Activated T-helper 1 cell treated with anti-CD3 and anti-CD28 coated beads, Interleukin-2, amount 50 U/mL, for 16 hours (primary cell): ENCODE measurements around the gene S100P.
"Not testable (repeated sequence)": the region's sequence is repeated elsewhere in the genome, so short reads cannot be mapped to it uniquely, and the experiment has no call there.

Experiments
- DNase-seq, 2 donors: peaks; one replicate each; pipeline ENCODE4 v3.0.0-alpha.2; 2020; ENCODE audit warnings: low read depth in 1 of 2, low spot score in 1 of 2

S100P gene

DNA sequence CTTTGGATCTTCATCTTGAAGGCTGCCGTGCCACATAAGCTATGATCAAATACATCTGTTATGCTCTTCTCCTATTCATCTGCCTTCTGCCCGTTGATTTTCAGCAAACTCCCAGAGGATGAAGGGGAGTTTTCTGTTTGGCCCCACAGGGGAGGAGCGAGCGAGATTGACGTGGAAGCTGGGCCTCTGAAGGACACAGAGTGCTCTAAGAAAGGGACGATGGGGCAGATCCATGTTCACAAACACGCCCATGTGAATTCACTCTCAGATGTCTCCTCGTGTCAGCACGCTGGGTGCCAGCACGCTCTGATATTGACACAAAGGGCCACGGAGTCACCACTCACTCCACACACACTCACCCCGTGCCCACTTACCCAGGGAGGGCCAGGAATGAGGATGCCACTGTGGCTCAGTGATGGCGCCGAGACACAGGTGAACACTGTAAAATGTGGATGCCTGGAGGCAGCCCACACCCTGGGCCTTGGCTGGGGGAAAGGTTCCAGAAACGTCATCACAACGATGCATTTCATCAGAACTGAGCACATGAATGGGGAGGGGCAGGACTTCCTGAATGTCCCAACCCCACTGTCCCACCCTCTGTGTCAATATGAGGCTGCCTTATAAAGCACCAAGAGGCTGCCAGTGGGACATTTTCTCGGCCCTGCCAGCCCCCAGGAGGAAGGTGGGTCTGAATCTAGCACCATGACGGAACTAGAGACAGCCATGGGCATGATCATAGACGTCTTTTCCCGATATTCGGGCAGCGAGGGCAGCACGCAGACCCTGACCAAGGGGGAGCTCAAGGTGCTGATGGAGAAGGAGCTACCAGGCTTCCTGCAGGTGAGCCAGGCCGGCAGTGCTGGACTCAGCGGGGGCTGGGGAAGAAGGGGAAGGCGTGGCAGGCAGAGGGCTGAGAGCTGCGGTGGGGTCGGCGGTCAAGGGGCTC is at the start of gene S100P:
S100P (plus strand) TSS at position 648 of the 946 bp plus-strand sequence; CDS start at position 703, 55 bp downstream.
- DNase-seq: no peak

DNA sequence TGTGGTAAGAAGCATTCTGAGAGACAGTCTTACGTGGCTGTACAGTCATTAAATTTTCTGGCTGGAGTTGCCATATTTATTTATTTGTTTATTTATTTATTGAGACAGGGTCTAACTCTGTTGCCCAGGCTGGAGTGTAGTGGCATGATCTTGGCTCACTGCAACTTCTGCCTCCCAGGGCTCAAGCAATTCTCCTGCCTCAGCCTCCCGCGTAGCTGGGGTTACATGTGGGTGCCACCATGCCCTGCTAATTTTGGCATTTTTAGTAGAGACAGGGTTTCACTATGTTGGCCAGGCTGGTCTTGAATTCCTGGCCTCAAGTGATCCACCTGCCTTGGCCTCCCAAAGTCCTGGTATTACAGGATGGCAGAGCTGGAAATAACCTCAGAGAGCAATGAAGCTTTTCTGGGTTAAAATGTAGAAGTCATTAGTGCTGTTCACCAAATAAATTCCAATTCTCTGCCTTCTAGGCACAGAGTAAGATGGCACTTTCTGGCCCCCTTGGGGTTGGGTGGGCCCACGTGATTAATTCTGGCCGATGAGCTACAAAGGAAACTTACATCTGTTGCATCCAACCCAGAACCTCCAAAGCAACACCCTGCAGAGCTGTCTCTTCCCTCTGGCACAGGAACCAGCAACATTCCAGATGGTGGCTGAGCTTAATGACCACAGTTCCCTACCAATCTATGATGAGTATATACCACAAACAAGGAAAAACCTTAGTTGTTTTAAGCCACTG is 48.7 kb upstream of the S100P start:
- no peak for DNase-seq

DNA sequence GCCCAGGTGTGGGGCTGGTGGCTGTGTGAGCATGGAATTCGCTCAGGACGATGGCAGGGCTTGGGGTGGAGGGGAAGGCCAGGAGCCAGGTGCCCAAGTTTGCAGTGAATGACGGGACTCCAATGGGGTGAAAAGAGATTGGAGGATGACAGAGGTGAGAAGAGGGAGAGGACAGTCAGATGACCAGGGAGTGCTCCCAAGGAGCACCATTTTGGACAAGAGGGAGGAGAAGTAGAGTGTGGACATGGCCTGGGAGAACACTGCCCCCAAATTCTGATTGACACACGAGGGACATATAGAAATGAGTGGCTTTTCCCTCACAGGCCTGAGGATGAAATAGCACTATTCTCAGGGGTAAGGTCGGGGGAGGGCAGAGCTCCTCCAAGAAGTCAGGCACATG is 46.5 kb upstream of the S100P start:
- no peak for DNase-seq

DNA sequence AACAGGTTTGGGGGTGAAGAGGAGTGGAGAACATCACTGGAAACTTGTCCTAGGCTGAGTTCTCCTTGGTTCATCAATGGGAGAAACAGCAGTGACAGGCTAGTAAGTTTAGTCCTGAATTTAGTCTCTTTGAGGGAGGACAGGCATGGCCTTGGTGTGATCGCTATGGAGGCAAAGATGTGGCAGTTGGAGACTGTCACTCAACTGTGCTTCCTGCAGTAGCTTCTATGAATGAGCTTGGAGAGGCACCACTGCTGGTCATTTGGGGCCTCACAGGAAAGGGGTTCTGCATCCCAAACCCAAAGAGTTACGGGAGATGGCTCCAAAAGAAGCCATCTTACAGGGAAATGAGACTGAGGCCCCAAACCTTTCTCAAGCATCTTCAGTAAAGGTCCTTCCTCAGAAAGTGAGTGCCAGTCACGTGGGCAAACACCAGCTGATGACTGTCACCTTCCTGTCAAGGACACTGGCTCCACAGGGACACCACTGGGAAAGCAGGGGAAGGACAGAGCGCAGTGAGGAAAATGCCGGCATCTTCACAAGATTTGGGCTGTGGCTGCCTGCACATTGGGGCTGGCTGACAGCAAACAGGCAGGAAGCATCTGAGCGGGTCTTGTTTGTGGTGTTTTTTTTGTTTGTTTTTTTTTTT is 46.0 kb upstream of the S100P start:
- no peak for DNase-seq

DNA sequence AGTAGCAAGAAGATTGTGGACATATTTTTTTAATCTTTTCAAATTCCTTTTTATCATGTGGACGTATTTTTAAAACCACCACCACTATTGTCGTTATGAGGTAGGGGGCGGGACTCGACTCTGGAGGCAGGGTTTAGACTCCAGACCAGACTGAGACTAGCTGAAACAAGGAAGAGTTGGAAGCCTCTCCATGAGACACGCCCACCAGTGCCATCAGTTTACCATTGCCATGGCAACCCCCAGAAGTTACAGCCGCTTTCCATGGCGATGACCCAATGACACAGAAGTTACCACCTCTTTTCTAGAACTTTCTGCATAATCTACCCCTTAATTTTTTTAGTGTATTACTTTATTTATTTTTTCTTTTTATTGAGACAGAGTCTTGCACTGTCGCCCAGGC is 44.5 kb upstream of the S100P start:
- DNase-seq: no peak

DNA sequence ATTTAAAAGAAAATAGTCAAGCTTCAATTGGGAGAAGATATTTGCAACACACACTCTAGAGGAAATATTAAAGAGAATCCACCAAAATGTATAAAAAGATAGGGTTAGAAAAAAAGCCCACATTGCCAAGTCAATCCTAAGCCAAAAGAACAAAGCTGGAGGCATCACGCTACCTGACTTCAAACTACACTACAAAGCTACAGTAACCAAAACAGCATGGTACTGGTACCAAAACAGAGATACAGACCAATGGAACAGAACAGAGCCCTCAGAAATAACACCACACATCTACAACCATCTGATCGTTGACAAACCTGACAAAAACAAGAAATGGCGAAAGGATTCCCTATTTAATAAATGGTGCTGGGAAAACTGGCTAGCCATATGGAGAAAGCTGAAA is 39.5 kb upstream of the S100P start:
- DNase-seq: not testable (repeated sequence)

DNA sequence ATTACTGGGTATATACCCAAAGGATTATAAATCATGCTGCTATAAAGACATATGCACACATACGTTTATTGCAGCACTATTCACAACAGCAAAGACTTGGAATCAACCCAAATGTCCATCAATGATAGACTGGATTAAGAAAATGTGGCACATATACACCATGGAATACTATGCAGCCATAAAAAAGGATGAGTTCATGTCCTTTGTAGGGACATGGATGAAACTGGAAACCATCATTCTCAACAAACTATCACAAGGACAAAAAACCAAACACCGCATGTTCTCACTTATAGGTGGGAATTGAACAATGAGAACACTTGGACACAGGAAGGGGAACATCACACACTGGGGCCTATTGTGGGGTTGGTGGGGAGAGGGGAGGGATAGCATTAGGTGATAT is 38.4 kb upstream of the S100P start:
- not testable (repeated sequence) for DNase-seq

DNA sequence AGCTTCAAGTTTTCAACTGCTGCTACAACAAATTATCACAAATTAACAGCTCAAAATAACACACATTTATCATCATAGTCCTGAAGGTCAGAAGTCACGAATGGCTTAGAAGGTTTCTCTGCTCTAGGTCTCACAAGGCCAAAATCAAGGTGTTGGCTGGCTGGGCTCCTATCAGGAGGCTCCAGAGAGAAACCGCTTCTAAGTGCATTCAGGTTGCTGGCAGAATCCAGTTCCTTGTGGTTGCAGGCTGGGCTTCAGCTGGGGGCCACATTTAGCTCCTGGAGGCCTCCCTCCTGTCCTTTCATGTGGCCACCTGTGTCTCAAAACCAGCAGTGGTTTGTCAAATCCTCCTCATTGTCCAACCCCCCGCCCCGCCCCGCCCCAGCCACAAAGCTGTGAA is 37.8 kb upstream of the S100P start:
- no peak for DNase-seq

DNA sequence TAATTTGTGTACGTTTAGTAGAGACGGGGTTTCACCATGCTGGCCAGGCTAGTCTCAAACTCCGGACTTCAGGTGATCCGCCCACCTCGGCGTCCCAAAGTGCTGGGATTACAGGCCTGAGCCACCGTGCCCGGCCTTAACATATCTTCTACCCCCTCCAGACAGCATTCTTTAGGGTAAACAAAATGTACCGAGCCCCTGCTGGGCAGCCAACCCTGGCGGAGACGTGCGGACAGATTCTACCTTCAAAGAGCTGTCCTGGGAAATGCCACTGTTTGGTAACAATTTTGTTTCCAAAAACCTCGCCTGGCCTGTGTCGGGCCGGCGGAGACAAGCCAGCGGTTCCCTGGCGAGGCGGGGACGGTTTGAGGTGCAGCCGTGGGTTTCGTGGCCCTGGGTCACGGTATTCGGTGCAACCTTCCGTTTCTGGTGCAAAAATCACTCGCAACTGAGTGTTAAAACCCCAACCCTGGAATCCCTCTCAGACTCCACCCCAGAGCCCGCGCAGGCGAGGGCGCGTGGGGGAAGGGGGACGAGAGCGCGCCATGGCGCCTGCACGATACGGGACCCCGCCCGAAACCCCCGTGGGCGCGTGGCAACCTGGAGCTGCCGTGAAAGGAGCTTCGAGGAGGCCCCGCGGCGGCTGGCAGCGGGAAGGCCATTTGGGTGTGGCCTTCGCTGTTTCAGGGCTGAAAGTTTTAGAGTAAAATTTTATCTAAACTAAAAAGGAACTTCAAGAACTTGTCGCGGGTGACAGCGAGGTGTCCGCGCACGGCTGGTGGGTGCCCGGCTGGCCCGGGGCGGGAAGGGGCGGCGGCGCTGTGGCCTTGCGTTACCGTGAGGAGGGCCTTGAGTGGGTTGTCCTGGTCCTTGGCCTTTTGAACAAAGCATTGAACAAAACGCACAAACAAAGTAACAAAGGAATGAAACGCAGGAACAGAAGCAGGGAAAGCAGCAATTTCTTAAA is 36.2 kb upstream of the S100P start:
- no peak for DNase-seq

DNA sequence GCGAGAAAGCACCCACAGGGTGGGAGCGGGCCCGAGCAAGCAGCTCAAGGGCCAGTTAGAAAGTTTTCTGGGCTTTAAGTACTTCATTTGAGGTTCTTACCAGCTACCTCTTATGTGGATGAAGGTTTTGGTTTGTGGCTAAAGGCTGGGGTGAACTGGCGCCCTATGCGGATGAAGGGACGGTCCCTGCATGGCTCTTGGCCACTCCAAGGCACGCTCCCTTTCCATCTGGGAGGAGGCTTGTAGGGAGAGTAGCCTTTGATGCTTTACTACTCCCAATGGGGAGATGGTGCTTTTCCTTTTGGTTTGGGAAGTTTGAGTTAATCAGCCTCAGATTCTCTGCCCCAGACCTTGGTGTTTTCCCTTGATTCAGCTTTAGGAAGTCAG is 35.5 kb upstream of the S100P start:
- no peak for DNase-seq

DNA sequence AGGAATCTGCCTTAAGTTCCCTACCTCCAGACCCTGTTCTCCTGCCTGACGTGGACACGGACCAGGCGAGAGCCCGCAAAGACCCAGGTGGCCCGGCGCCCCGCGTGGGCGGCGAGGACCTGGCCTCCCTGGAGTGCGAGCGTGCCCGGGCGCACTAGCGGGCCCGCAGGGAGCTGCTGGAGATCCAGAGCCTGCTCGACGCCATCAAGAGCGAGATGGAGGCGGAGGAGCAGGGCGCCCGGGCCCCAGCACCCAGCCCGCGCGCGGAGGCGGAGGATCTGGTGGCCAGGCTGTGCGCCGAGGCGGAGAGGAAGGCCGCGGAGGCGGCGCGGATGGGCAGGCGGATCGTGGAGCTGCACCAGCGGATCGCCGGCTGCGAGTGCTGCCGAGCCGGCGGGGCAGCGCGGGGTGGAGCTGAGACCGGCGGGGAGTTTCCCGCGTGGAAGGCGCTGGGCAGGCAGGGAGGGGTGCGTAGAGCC is 35.0 kb upstream of the S100P start:
- peak; percentile 21 to 42 for DNase-seq

DNA sequence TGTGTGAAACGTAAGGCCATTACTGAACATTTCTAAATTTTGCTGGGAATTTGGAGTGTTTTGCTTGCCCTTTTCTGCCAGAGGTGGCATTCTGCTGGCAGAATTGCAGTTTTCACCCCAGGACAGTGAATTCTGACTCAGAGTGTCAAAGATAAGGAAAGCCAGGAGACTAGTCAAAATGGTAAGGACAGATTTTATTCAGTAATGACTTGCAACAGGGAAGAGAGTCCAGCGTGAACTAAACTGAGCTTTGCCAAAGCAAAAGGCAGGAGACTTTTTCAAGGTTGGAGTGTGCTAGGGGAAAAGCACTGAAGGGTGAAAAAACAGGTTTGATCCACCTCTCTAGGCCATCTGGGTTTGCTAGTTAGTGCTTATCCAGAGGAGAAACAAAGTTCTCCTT is 33.8 kb upstream of the S100P start:
- no peak for DNase-seq

DNA sequence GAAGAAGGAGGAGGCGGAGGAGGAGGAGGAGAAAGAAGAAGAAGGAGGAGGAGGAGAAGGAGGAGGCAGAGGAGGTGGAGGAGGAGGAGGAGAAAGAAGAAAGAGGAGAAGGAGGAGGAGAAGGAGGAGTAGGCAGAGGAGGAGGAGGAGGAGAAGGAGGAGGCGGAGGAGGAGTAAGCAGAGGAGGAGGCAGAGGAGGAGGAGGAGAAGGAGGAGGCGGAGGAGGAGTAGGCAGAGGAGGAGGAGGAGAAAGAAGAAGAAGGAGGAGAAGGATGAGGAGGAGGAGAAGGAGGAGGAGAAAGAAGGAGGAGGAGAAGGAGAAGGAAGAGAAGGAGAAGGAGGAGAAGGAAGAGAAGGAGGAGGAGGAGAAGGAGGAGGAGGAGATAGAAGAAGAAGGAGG is 33.2 kb upstream of the S100P start:
- no peak for DNase-seq

DNA sequence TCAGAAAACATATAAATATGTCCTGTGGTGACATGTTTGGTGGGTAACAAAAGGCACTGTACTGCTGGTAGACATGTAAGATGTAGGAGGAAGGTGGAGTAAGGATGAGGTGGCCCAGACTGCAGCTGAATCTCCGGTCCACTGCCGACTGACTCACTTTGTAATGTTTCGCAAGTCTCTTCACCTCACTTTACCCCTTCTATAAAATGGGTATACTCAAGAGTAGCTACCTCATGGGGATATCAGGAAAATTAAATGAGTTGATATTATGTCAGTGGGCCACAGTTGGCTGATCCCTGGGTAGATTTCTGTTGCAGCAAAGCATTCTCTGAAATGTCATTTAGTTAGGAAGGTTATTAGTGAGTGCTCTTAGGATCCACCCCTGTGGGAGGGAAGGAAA is 31.1 kb upstream of the S100P start:
- no peak for DNase-seq

DNA sequence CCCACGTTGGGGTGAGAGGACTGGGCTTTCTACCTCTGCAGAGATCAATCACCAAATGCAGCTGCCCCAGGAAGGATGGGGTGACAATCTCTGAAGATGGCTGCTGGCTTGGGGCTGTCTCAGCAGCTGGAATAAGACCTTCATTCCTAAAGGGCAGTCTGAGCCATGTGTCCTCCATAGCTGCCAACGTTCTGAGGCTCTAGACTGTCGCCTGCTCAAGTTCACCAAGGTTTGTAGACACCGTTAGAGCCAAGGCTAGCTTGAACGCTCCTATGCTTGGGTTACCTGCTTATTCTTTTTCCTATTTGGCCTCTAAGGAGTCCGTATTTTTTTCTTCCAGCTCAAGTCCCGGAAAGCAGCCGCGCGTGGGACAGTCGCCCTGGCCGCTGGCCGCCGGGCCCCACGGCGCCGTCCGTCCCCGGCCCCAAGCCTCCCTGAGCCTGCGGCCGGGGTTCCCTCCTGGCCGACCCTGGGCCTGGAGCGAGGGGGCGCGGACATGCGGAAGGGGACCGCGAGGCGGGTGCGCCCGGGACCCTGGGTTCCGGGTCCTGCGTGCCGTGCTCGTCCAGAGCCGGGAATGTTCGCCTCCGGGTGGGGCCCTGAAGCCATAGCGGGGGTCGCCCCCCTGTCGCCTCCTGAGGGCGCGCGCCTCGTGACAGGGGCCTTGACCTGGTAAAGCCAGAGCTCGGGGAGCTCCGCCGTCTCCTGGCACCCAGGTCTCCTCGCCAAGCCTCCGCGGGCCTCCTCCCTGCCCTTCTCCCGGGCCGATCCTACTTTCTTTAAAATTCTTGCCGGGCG is 29.9 kb upstream of the S100P start:
- no peak for DNase-seq

DNA sequence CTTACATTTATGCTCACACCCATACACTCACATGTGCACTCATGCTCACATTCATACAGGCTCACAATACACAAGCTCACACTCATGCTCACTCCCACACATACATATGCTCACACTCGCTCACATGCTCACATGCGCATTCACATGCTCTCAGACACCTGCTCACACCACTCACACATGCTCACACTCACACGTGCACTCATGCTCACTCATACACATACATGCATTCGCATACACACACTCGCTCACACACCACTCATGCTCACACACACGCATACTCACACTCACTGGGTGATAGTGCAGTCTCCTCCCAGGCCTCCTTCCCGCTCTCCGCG is 28.4 kb upstream of the S100P start:
- DNase-seq: no peak

DNA sequence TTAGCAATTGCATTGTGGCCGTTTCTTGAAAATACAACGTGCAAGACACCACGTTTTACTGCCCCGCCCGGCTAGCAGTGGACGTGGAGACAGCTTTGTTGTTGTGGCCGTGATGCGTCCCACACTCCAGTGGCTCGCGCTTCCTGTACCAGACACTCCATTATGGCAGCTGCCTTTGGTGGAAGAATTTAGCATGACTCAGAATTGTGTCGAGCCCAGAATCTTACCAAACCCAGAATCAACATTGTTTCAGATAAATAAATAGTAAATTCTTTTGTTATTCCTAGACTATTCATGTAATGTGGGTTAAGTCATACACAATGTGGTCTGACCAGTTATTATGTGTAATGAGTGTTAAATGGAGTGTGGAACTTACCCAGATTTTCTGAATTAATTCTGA is 25.3 kb upstream of the S100P start:
- no peak for DNase-seq

DNA sequence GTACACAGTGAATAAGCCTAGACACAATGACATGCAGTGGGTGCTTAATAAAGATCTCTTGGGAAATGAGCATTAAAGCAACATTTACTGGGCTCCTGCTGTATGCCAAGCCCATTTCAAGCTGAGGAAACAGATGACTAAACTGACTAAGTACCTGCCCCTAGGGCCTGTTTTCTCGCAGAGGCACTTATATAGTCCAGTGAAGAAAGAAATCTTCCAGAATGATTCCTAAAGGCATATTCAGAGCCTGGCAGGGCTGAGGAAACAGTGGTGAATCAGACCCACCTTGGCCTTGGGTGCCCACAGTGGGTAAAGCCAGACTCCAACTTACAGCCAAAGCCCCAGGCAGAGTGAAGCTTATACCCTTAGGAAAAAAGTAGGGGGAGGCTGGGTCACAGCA is 22.0 kb upstream of the S100P start:
- no peak for DNase-seq

DNA sequence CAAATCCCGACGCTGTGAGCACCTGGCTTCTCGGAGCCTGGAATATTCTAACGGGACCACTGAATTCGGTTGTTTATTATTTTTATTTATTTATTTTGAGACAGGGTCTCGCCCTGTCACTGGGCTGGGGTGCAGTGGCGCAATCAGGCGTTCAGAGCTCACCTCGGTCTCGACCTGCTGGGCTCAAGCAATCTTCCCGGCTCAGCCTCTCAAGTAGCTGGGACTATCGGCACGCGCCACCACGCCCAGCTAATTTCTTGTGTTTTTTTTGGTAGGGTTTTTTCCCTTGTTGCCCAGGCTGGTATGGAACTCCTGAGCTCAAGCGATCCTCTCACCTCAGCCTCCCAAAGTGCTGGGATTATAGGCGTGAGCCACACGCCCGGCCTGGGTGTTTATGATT is 21.5 kb upstream of the S100P start:
- no peak for DNase-seq
